Endodermal cell (in vitro differentiated cells): ENCODE measurements around the gene KHDRBS2. TPM values are rescaled to one million over a fixed set of nuclear protein-coding genes. Genes with fewer than 3 reads are reported as not detected.

Experiments
- DNase-seq: peaks from one replicate; pipeline ENCODE4 v3.0.0-alpha.2; 2017
- H3K27ac ChIP-seq: 2 replicates; pipeline ENCODE4 v1.5.1; 2013; ENCODE audit warnings: mild to moderate bottlenecking, low read depth, low read length, moderate library complexity
- H3K27me3 ChIP-seq: 2 replicates; pipeline ENCODE4 v1.6.1; 2013; ENCODE audit warnings: mild to moderate bottlenecking, low read length, moderate library complexity; ENCODE audit not compliant: insufficient read depth, control insufficient read depth, poor library complexity, severe bottlenecking
- H3K36me3 ChIP-seq: 2 replicates; pipeline ENCODE4 v1.7.0; 2013; ENCODE audit warnings: mild to moderate bottlenecking, low read length, moderate library complexity; ENCODE audit not compliant: control insufficient read depth, insufficient read depth
- H3K4me1 ChIP-seq: one replicate; pipeline ENCODE4 v1.7.0; 2013; ENCODE audit warnings: low read length; ENCODE audit not compliant: control insufficient read depth, insufficient read depth
- H3K4me3 ChIP-seq: 2 replicates; pipeline ENCODE4 v1.5.1; 2013; ENCODE audit warnings: mild to moderate bottlenecking, low read length, moderate library complexity
- H3K9ac ChIP-seq: 2 replicates; pipeline ENCODE4 v1.6.1; 2013; ENCODE audit warnings: mild to moderate bottlenecking, low read length, moderate library complexity; ENCODE audit not compliant: poor library complexity, severe bottlenecking; ENCODE audit errors: extremely low read depth
- H3K9me3 ChIP-seq: 2 replicates; pipeline ENCODE4 v1.6.1; 2013; ENCODE audit warnings: mild to moderate bottlenecking, low read length, moderate library complexity; ENCODE audit not compliant: control insufficient read depth
- H3K27ac Mint-ChIP-seq: 2 replicates; pipeline ENCODE4 v1.8.0; 2020; ENCODE audit warnings: mixed read lengths
- H3K27me3 Mint-ChIP-seq: 2 replicates; pipeline ENCODE4 v1.8.0; 2021; ENCODE audit warnings: mild to moderate bottlenecking, mixed read lengths; ENCODE audit not compliant: insufficient read depth
- H3K36me3 Mint-ChIP-seq: 2 replicates; pipeline ENCODE4 v1.8.0; 2020; ENCODE audit warnings: low read depth, mixed read lengths
- H3K4me1 Mint-ChIP-seq: 2 replicates; pipeline ENCODE4 v1.8.0; 2020; ENCODE audit warnings: mixed read lengths
- H3K4me3 Mint-ChIP-seq: 2 replicates; pipeline ENCODE4 v1.8.0; 2020; ENCODE audit warnings: mild to moderate bottlenecking, moderate library complexity, mixed read lengths
- H3K9me3 Mint-ChIP-seq: 2 replicates; pipeline ENCODE4 v1.8.0; 2020; ENCODE audit warnings: mild to moderate bottlenecking, mixed read lengths
- CTCF ChIP-seq: fragments of 200-600 bp; sonication (generic); conservative IDR thresholded peaks from 2 replicates; pipeline ENCODE4 v1.5.0; 2021; ENCODE audit warnings: antibody characterized with exemption, mild to moderate bottlenecking
- WGBS, 2 experiments: methylation state at CpG; one replicate each; pipeline versions ENCODE4 v1.1.5 to v1.1.7; 2013; ENCODE audit warnings: missing lambda C conversion rate in 2 of 2, mixed read lengths in 1 of 2; ENCODE audit not compliant: insufficient coverage in 1 of 2, insufficient read length in 1 of 2; 5-methylcytosine and 5-hydroxymethylcytosine counted together
- total RNA-seq, 2 donors: library from RNA; stranded (reverse); fragmentation: NEBNext Ultra II Directional in 1 of 2; extraction: Animal tissue kit (Norgen Biotek cat#: 25700) in 1 of 2; gene quantifications; 2 replicates in 1 of 2; 3 replicates in 1 of 2; pipeline ENCODE4 v1.2.1, GENCODE V29; 2021

The KHDRBS2 gene
- total RNA-seq, 2 donors from 2014 or later: 11.4 to 29.0 TPM

- Histone ChIP-seq H3K36me3 (no peaks in the 10 kb centered on the region), H3K9ac (no peak overlapping the region), H3K4me3 (no peak overlapping the region), H3K27me3 (no peaks in the 10 kb centered on the region), H3K9me3 (peaks cover 9% of the 10 kb centered on the region), H3K27ac (no peak overlapping the region), H3K4me1 (no peaks in the 10 kb centered on the region)
- H3K9me3 Mint-ChIP-seq: peaks cover 7% of the 10 kb centered on the region
- no peaks in the 10 kb centered on the region for H3K27me3 Mint-ChIP-seq
- no peak for TF ChIP-seq CTCF
- H3K4me1 Mint-ChIP-seq: peaks cover 7% of the 10 kb centered on the region
- no peak for DNase-seq
- peaks cover 7% of the 10 kb centered on the region for H3K36me3 Mint-ChIP-seq
- H3K4me3 Mint-ChIP-seq: no peak overlapping the region
- WGBS, 2 experiments: 86 to 95% methylated on average over 1 of the region's 1 CpG
- H3K27ac Mint-ChIP-seq: no peak overlapping the region
Observed at GRCh38 chr6:62039605-62040004, 246.4 kb downstream of the KHDRBS2 start.

- DNase-seq: no peak
- Mint-ChIP-seq H3K4me3 (no peak overlapping the region), H3K27ac (no peak overlapping the region), H3K27me3 (no peaks in the 10 kb centered on the region), H3K36me3 (peaks cover 14% of the 10 kb centered on the region), H3K9me3 (peaks cover 16% of the 10 kb centered on the region), H3K4me1 (peaks cover 7% of the 10 kb centered on the region)
- Histone ChIP-seq H3K9ac (no peak overlapping the region), H3K4me1 (no peaks in the 10 kb centered on the region), H3K36me3 (no peaks in the 10 kb centered on the region), H3K4me3 (no peak overlapping the region), H3K27ac (no peak overlapping the region), H3K9me3 (peaks cover 17% of the 10 kb centered on the region), H3K27me3 (no peaks in the 10 kb centered on the region)
- 63% methylated on average over 2 of the region's 2 CpGs; no CpG with 5 or more reads in 1 of the 2 experiments for WGBS, 2 experiments
- no peak for TF ChIP-seq CTCF
Observed at GRCh38 chr6:62037445-62037844, 248.6 kb downstream of the KHDRBS2 start.

- no peak overlapping the region for H3K4me3 ChIP-seq
- Mint-ChIP-seq H3K4me1 (peaks cover 7% of the 10 kb centered on the region), H3K27me3 (no peaks in the 10 kb centered on the region), H3K36me3 (peaks cover 14% of the 10 kb centered on the region), H3K4me3 (no peak overlapping the region), H3K27ac (no peak overlapping the region), H3K9me3 (peaks cover 16% of the 10 kb centered on the region)
- no peaks in the 10 kb centered on the region for H3K36me3 ChIP-seq
- no peak overlapping the region for H3K27ac ChIP-seq
- no peak for DNase-seq
- TF ChIP-seq CTCF: peak; percentile 38
- 92% methylated on average over 1 of the region's 1 CpG; no CpG with 5 or more reads in 1 of the 2 experiments for WGBS, 2 experiments
- no peaks in the 10 kb centered on the region for H3K4me1 ChIP-seq
- H3K9me3 ChIP-seq: peaks cover 17% of the 10 kb centered on the region
- H3K27me3 ChIP-seq: no peaks in the 10 kb centered on the region
- no peak overlapping the region for H3K9ac ChIP-seq
Observed at GRCh38 chr6:62035952-62036351, 250.1 kb downstream of the KHDRBS2 start.
